ENCODE results near the gene CEP104. TPM values are rescaled to one million over a fixed set of nuclear protein-coding genes. Genes with fewer than 3 reads are reported as not detected.

The CEP104 gene
- total RNA-seq, 4 donors from 2014 or later = 20.2 to 31.7 (median 25.7) TPM

- DNase-seq (ENCODE audit: low spot score) (no peak), ATAC-seq (ENCODE audit: low FRiP score) (no peak)
- no peak for TF ChIP-seq CTCF (IDR thresholded peaks at IDR 0.05)
These were observed 22.9 kb upstream of the CEP104 start for GRCh38 chr1:3879787-3880428.

- ATAC-seq (ENCODE audit: low FRiP score) = no peak
- no peak for DNase-seq (ENCODE audit: low spot score)
- TF ChIP-seq CTCF (IDR thresholded peaks at IDR 0.05) = no peak
These were observed 22.1 kb upstream of the CEP104 start for GRCh38 chr1:3879099-3879498.

GRCh38 chr1:3876716-3877115 is 19.7 kb upstream of the CEP104 start:
- TF ChIP-seq CTCF (IDR thresholded peaks at IDR 0.05) = no peak
- ATAC-seq (ENCODE audit: low FRiP score) (no peak), DNase-seq (ENCODE audit: low spot score) (no peak)

- DNase-seq (ENCODE audit: low spot score) (no peak), ATAC-seq (ENCODE audit: low FRiP score) (no peak)
- TF ChIP-seq CTCF (IDR thresholded peaks at IDR 0.05) = no peak
These were observed 17.7 kb upstream of the CEP104 start for GRCh38 chr1:3874736-3875135.

- no peak for TF ChIP-seq CTCF (IDR thresholded peaks at IDR 0.05)
- DNase-seq (ENCODE audit: low spot score) (no peak), ATAC-seq (ENCODE audit: low FRiP score) (no peak)
These were observed 15.5 kb upstream of the CEP104 start for GRCh38 chr1:3872546-3872945.

GRCh38 chr1:3871451-3871805 is 14.4 kb upstream of the CEP104 start:
- ATAC-seq (ENCODE audit: low FRiP score) (no peak), DNase-seq (ENCODE audit: low spot score) (no peak)
- TF ChIP-seq CTCF (IDR thresholded peaks at IDR 0.05) = no peak

GRCh38 chr1:3869751-3870301 is 12.8 kb upstream of the CEP104 start:
- ATAC-seq (ENCODE audit: low FRiP score) = no peak
- no peak for TF ChIP-seq CTCF (IDR thresholded peaks at IDR 0.05)
- DNase-seq (ENCODE audit: low spot score) = no peak

Data from omental fat pad (tissue), 4 donors.